Hepatocyte (in vitro differentiated cells): ENCODE data around the gene ATP6V1B1. TPM values are rescaled to one million over a fixed set of nuclear protein-coding genes. Genes with fewer than 3 reads are reported as not detected.
"Not testable (repeated sequence)": the region's sequence is repeated elsewhere in the genome, so short reads cannot be mapped to it uniquely, and the experiment has no call there.

ENCODE experiments used
- DNase-seq: peaks from one replicate; pipeline ENCODE4 v3.0.0-alpha.2; 2016; ENCODE audit warnings: low spot score
- H2AFZ ChIP-seq: fragments of 200-600 bp; sonication (generic); 2 replicates; pipeline ENCODE4 v1.6.0; 2016; ENCODE audit warnings: antibody characterized with exemption, mild to moderate bottlenecking
- H3K27ac ChIP-seq: fragments of 200-600 bp; sonication (generic); 2 replicates; pipeline ENCODE4 v1.5.1; 2016; ENCODE audit warnings: mild to moderate bottlenecking
- H3K27me3 ChIP-seq: fragments of 200-600 bp; sonication (generic); 2 replicates; pipeline ENCODE4 v1.6.1; 2016
- H3K36me3 ChIP-seq: fragments of 200-600 bp; sonication (generic); replicated peaks from 2 replicates; pipeline ENCODE4 v1.5.1; 2016; ENCODE audit warnings: low read depth; ENCODE audit not compliant: insufficient read depth
- H3K4me1 ChIP-seq: fragments of 200-600 bp; sonication (generic); 2 replicates; pipeline ENCODE4 v1.5.1; 2016; ENCODE audit warnings: mild to moderate bottlenecking, moderate library complexity; ENCODE audit not compliant: insufficient read depth
- H3K4me2 ChIP-seq: fragments of 200-600 bp; sonication (generic); 2 replicates; pipeline ENCODE4 v1.6.0; 2016
- H3K4me3 ChIP-seq: fragments of 200-600 bp; sonication (generic); 2 replicates; pipeline ENCODE4 v1.5.1; 2016; ENCODE audit warnings: mild to moderate bottlenecking
- H3K79me2 ChIP-seq: fragments of 200-600 bp; sonication (generic); 2 replicates; pipeline ENCODE4 v1.6.0; 2017; ENCODE audit warnings: mild to moderate bottlenecking
- H3K9me2 ChIP-seq: fragments of 200-600 bp; sonication (generic); replicated peaks from 2 replicates; pipeline ENCODE4 v1.6.0; 2017; ENCODE audit warnings: mild to moderate bottlenecking; ENCODE audit not compliant: insufficient read depth
- H3K9me3 ChIP-seq: fragments of 200-600 bp; sonication (generic); 2 replicates; pipeline ENCODE4 v1.5.1; 2016; ENCODE audit warnings: low read depth, mild to moderate bottlenecking
- H4K20me1 ChIP-seq: fragments of 200-600 bp; sonication (generic); 2 replicates; pipeline ENCODE4 v1.6.0; 2016; ENCODE audit warnings: mild to moderate bottlenecking; ENCODE audit not compliant: insufficient read depth, poor library complexity, severe bottlenecking
- EZH2 ChIP-seq: fragments of 200-600 bp; sonication (generic); IDR thresholded peaks from 2 replicates; pipeline ENCODE4 v1.6.1; 2016; ENCODE audit warnings: antibody characterized with exemption, mild to moderate bottlenecking, borderline replicate concordance
- EZH2phosphoT487 ChIP-seq: fragments of 200-600 bp; sonication (generic); IDR thresholded peaks from one replicate; pipeline ENCODE4 v1.6.1; 2018; ENCODE audit warnings: antibody characterized with exemption, mild to moderate bottlenecking, low read depth, moderate library complexity; ENCODE audit not compliant: unreplicated experiment, severe bottlenecking
- WGBS: methylation state at CpG from one replicate; pipeline ENCODE4 v1.1.6; 2016; ENCODE audit warnings: low lambda C conversion rate; ENCODE audit errors: missing lambda C conversion rate; 5-methylcytosine and 5-hydroxymethylcytosine counted together
- polyA plus RNA-seq: library from polyadenylated mRNA; unstranded; fragments of >200 nt; fragmentation: Nextera tagmentation; extraction: Ambion mirVana; gene quantifications from 2 replicates; pipeline ENCODE4 v1.2.1, GENCODE V29; 2016
- small RNA-seq: library from RNA; depleted of rRNA; stranded (forward); fragments of <200 nt; gene quantifications from one replicate; pipeline ENCODE3, GENCODE V24; 2014
- total RNA-seq: library from RNA; depleted of rRNA; stranded (reverse); fragments of >200 nt; gene quantifications from 2 replicates; pipeline ENCODE4 v1.2.3, GENCODE V29; 2014
- TF ChIP-seq, protein P1 (sequence below): fragments of 200-600 bp; sonication (generic); IDR thresholded peaks from 2 replicates; pipeline ENCODE4 v1.5.1; 2016; ENCODE audit warnings: antibody characterized with exemption, mild to moderate bottlenecking; ENCODE audit not compliant: poor library complexity

ATP6V1B1 gene
- total and polyA plus RNA-seq, 2 experiments from 2014 or later, result 1.7 to 2.9 TPM

GRCh38 chr2:71006955-71007799 lies 71.5 kb downstream of the ATP6V1B1 start:
- no peaks in the 10 kb centered on the region for H3K79me2 ChIP-seq
- TF ChIP-seq EZH2 (no peak), EZH2phosphoT487 (no peak)
- TF ChIP-seq, protein P1, sequence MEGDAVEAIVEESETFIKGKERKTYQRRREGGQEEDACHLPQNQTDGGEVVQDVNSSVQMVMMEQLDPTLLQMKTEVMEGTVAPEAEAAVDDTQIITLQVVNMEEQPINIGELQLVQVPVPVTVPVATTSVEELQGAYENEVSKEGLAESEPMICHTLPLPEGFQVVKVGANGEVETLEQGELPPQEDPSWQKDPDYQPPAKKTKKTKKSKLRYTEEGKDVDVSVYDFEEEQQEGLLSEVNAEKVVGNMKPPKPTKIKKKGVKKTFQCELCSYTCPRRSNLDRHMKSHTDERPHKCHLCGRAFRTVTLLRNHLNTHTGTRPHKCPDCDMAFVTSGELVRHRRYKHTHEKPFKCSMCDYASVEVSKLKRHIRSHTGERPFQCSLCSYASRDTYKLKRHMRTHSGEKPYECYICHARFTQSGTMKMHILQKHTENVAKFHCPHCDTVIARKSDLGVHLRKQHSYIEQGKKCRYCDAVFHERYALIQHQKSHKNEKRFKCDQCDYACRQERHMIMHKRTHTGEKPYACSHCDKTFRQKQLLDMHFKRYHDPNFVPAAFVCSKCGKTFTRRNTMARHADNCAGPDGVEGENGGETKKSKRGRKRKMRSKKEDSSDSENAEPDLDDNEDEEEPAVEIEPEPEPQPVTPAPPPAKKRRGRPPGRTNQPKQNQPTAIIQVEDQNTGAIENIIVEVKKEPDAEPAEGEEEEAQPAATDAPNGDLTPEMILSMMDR, result no peak
- no peak for DNase-seq
- H2AFZ ChIP-seq, result no peak overlapping the region
- 85% methylated on average over 5 of the region's 5 CpGs for WGBS
- no peaks in the 10 kb centered on the region for H3K27me3 ChIP-seq
- H3K4me1 ChIP-seq, result no peaks in the 10 kb centered on the region
- no peak overlapping the region for H3K4me2 ChIP-seq
- no peaks in the 10 kb centered on the region for H3K36me3 ChIP-seq
- no peak overlapping the region for H3K4me3 ChIP-seq
- no peaks in the 10 kb centered on the region for H4K20me1 ChIP-seq
- no peak overlapping the region for H3K27ac ChIP-seq
- H3K9me2 ChIP-seq, result no peaks in the 10 kb centered on the region
- no peaks in the 10 kb centered on the region for H3K9me3 ChIP-seq

GRCh38 chr2:71008342-71008741 lies 72.6 kb downstream of the ATP6V1B1 start:
- Histone ChIP-seq H3K9me2 (no peaks in the 10 kb centered on the region), H3K27ac (no peak overlapping the region), H3K4me3 (no peak overlapping the region), H4K20me1 (no peaks in the 10 kb centered on the region), H2AFZ (no peak overlapping the region), H3K27me3 (no peaks in the 10 kb centered on the region), H3K9me3 (no peaks in the 10 kb centered on the region), H3K36me3 (no peaks in the 10 kb centered on the region), H3K79me2 (no peaks in the 10 kb centered on the region), H3K4me1 (no peaks in the 10 kb centered on the region), H3K4me2 (no peak overlapping the region)
- no peak for DNase-seq
- TF ChIP-seq EZH2phosphoT487 (no peak), EZH2 (no peak)
- TF ChIP-seq, protein P1, result no peak
- WGBS, result 91% methylated on average over 13 of the region's 13 CpGs

DNA sequence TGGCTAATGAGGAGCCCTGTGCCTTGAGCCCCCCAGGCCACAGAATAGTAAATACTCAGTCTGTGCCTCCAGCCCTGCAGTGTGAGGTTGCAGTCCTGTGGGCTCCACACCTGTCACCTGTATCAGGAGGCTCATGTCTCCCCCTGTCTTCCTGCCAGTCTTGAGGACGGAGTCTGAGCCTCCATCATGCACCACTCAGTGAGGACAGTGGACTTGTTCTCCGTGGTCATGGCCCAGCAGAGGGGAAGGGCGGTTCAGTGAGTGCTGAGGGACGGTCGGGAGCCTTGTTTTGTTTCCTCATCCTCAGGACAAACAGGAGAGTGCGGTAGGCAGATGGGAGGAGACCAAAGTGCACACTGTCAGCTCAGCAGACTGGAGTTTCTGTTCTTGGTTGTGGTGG lies 76.1 kb downstream of the ATP6V1B1 start:
- H3K36me3 ChIP-seq, H3K27me3 ChIP-seq, H3K4me3 ChIP-seq, H3K9me2 ChIP-seq, H4K20me1 ChIP-seq, H3K9me3 ChIP-seq, H3K79me2 ChIP-seq, H3K4me1 ChIP-seq, H3K4me2 ChIP-seq, H3K27ac ChIP-seq, H2AFZ ChIP-seq, DNase-seq: not testable (repeated sequence)
- WGBS, result 34% methylated on average over 6 of the region's 6 CpGs

Small RNA genes within 50 kb of the gene (small RNA-seq; reads per million reads assigned to genes)
- gene RF02272, result not detected
- not detected for gene RN7SL160P

Other genes with a start within 250 kb of the ATP6V1B1 start
- 1.2 and 2.4 TPM in 2 replicates for gene ADD2, start 167.7 kb upstream of the ATP6V1B1 start, total RNA-seq
- 0.74 and 0.90 TPM in 2 replicates for gene ADD2, start 167.7 kb upstream of the ATP6V1B1 start, polyA plus RNA-seq
- not detected in 2 replicates for gene FIGLA, start 145.3 kb upstream of the ATP6V1B1 start, total RNA-seq
- gene FIGLA, start 145.3 kb upstream of the ATP6V1B1 start, polyA plus RNA-seq, result not detected in 2 replicates
- not detected in 2 replicates for gene CLEC4F, start 115.3 kb upstream of the ATP6V1B1 start, total RNA-seq
- not detected in 2 replicates for gene CLEC4F, start 115.3 kb upstream of the ATP6V1B1 start, polyA plus RNA-seq
- gene CD207, start 100.1 kb upstream of the ATP6V1B1 start, total RNA-seq, result not detected in 2 replicates
- gene CD207, start 100.1 kb upstream of the ATP6V1B1 start, polyA plus RNA-seq, result 0.29 TPM in 1 of 2 replicates, not detected in the other
- gene VAX2, start 35.3 kb upstream of the ATP6V1B1 start, total RNA-seq, result 0.20 and 0.52 TPM in 2 replicates
- 0.23 and 1.2 TPM in 2 replicates for gene VAX2, start 35.3 kb upstream of the ATP6V1B1 start, polyA plus RNA-seq
- 0.48 and 0.97 TPM in 2 replicates for gene ANKRD53, start 42.7 kb downstream of the ATP6V1B1 start, total RNA-seq
- gene ANKRD53, start 42.7 kb downstream of the ATP6V1B1 start, polyA plus RNA-seq, result 3.4 and 4.7 TPM in 2 replicates
- 62.6 and 81.0 TPM in 2 replicates for gene TEX261, start 59.0 kb downstream of the ATP6V1B1 start, total RNA-seq
- gene TEX261, start 59.0 kb downstream of the ATP6V1B1 start, polyA plus RNA-seq, result 39.5 and 41.5 TPM in 2 replicates
- gene NAGK, start 132.7 kb downstream of the ATP6V1B1 start, total RNA-seq, result 76.1 and 103 TPM in 2 replicates
- 123 and 127 TPM in 2 replicates for gene NAGK, start 132.7 kb downstream of the ATP6V1B1 start, polyA plus RNA-seq
- 17.5 and 22.3 TPM in 2 replicates for gene MCEE, start 194.3 kb downstream of the ATP6V1B1 start, total RNA-seq
- gene MCEE, start 194.3 kb downstream of the ATP6V1B1 start, polyA plus RNA-seq, result 29.3 and 32.0 TPM in 2 replicates
- 17.0 and 21.6 TPM in 2 replicates for gene MPHOSPH10, start 194.7 kb downstream of the ATP6V1B1 start, total RNA-seq
- gene MPHOSPH10, start 194.7 kb downstream of the ATP6V1B1 start, polyA plus RNA-seq, result 18.8 and 25.3 TPM in 2 replicates